NCI-H128 (cell line): ENCODE data around the gene ROBO3.

ENCODE experiments used
- DNase-seq: peaks from one replicate; lab custom pipeline; 2025; ENCODE audit not compliant: unreplicated experiment; lab: John Stamatoyannopoulos, UW

The ROBO3 gene

DNA sequence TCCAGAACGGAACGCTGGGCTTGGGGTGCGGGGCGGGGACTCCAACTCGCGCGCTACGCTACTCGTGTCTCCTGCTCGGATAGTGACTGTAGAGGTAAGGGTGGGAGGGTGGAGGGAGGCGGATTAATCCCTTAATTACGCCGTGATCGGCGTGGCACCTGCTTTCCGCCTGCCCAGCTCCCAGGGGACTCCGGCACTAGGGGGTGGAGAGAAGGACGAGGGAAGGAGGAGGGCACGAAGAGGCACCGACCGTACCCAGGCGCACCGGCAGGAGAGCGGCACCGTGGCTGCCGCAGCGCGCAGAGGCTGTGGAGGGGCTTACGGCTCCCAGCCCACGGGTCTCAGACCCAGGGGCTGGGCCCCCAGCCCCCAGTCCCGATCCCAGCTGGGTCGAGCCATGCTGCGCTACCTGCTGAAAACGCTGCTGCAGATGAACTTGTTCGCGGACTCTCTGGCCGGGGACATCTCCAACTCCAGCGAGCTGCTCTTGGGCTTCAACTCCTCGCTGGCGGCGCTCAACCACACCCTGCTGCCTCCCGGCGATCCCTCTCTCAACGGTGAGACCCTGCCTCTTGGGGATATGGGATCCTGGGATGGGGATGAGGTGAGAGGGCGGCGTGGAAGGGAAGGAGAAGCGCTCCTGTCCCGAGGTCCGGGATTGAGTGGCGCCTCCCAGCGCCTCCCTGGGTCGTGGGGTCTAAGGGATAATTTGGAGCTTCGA lies at the start of gene ROBO3:
Gene ROBO3, plus strand, starts transcription at position 252 of the 721 bp plus-strand sequence. Its CDS starts 146 bp downstream, at position 398.
- DNase-seq: no peak

GRCh38 chr11:124817036-124817435 lies 48.2 kb upstream of the ROBO3 start:
- DNase-seq: no peak

DNA sequence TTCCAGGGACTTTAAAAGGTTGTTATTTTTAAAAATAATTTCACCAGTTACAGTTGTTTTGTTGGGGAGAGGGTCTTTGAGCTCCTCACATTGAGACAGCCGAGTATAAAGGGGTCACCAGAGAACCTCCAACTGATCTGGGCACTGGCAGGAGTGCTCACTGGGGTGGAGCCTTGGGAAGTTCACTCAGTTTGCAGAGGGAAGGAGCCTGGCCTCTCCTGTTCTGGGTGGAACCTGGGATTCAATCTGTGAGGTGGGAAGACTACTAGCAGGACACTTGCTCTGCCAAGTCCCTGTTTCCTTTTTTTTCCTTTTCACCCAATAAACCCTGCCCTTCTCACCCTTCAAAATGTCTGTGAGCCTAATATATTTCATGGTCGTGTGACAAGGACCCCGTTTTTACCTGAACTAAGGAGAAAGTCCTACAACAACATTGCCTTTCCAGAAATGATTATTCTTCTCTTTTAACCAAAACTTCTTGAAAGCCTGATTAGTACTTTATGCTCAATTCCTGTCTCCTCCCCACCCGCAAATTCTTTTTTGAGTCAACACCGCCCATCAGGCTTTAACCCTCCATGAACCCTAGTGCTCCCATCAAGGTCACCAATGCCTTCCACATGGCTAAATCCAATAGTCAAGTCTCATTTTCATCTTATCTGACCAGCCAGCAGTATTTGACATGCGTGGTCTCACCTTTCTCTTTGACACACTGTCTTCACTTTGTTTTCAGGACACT lies 43.1 kb upstream of the ROBO3 start:
- no peak for DNase-seq

GRCh38 chr11:124823512-124824376 lies 41.5 kb upstream of the ROBO3 start:
- DNase-seq: no peak

DNA sequence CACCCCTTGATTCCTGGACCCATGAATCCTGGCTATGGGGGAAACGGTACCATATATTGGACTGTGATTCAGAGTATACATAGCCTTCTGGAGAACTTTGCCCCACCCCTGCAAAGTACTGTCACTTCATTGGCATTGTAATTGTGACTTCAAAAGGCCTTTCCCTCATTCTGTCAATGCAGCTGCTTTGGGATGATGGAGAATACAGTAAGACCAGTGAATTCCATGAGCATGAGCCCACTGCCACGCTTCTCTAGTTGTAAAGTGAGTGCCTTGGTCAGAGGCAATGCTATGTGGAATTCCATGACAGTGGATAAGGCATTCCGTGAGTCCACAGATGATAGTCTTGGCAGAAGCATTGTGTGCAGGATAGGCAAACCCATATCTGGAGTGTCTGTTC lies 39.4 kb upstream of the ROBO3 start:
- no peak for DNase-seq

DNA sequence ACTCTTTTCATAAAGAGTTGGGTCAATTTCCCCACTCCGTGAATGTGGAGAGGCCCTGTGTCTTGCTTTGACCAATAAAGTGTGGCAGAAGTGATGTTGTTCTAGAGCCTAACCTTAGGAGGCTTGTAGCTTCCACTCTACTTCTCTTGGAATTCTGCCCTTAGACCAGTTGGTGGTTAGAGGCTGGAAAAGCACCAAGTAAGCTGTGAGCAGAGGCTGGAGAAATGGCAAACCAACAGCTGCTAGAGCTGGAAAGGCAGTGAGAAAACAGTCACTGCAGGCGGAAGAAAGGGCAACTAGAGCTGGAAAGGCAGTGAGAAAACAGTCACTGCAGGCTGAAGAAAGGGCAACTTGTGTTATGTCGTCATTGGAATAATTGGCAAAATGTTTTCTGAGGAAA lies 35.2 kb upstream of the ROBO3 start:
- DNase-seq: no peak

- no peak for DNase-seq
Measured at GRCh38 chr11:124830749-124831148, 34.5 kb upstream of the ROBO3 start.

DNA sequence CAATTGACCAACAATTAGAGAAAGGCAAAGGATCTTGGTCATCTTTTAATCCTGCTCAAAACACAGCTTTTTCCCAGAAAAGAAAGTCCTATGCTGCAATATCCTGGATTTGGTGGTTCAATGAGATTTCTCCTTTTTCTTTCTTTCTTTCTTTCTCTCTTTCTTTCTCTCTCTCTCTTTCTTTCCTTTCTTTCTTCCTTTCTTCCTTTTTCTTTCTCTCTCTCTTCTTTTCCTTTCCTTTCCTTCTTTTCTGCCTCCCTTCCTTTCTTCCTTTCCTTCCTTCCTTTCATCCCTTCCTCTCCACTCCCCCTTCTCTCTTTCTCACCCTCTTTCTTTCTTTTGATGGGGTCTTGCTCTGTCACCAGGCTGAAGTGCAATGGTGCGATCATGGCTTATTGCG lies 33.3 kb upstream of the ROBO3 start:
- DNase-seq: no peak

DNA sequence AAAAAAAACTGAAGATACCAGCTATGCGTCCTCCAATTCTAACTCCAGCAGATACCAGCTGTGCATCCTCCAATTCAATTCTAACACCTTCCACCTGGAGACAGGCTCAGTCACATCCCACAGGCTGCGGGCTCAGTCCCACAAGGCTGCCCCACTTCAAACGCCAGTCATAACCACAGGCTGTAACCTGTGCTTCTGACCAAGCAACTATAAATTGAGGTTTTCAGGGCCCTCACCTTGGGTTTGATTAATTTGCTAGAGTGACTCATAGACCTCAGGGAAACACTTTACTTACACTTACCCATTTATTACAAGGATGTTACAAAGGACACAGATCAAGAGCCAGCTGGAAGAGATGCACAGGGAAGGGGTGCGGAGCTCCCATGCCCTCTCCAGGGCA lies 32.7 kb upstream of the ROBO3 start:
- no peak for DNase-seq

- no peak for DNase-seq
Measured at GRCh38 chr11:124834526-124835180, 30.6 kb upstream of the ROBO3 start.

GRCh38 chr11:124835918-124836317 lies 29.3 kb upstream of the ROBO3 start:
- no peak for DNase-seq

- no peak for DNase-seq
Measured at GRCh38 chr11:124837491-124837856, 27.8 kb upstream of the ROBO3 start.

DNA sequence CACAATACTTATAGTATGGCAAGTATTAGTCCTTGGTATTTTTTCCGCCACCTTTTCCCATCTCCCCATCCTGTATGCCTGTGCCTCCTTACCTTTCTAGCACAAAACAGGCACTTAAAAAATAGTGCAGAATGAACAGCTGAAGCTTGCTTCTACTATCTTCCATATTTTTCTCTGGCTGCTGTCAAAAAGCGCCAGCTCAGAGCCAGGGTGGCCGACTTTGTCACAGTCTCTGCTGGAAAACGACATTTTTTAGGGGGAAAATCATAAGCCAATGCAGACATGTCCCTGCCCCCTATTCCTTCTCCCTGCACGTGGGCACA lies 26.5 kb upstream of the ROBO3 start:
- no peak for DNase-seq

DNA sequence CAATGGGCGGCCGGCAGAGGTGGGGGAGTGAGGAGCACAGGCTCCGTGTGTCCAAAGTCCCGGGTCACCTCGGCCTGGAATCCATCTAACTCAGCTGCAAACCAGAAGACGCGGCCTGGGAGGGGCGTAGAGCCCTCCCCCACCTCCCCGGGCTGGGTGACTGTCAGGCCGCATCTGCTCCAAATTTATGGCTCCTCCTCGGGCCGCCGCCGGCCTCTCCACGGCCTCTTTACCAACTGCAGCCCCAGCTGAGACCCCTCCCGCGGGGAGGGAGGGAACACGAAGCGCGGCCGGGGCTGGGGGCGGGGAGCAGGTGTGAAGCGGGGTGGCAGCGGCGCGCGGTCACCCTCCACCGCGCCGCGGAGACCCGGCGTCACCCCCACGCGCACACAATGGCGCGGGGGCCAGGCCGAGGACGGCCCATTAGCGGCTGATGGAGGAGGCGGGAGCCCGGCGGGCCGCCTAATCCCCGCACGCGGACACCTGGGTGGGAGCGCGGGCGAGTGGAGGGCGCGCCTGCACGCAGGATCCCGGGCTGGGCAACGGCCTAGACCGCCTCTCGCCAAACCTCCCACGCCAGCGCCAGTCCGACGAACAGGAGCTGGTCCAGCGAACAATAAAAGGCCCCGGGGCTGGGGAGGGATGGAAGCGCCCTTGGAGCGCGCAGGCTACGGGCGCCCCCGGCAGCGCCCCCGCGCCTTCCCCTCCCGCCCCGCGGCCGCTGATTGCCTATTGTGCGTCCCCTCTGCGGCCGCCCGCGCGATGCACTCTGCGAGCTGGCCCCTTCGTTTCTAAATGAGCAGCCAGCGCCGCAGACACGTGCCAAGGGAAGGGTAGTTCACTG lies 25.9 kb upstream of the ROBO3 start:
- DNase-seq: no peak

DNA sequence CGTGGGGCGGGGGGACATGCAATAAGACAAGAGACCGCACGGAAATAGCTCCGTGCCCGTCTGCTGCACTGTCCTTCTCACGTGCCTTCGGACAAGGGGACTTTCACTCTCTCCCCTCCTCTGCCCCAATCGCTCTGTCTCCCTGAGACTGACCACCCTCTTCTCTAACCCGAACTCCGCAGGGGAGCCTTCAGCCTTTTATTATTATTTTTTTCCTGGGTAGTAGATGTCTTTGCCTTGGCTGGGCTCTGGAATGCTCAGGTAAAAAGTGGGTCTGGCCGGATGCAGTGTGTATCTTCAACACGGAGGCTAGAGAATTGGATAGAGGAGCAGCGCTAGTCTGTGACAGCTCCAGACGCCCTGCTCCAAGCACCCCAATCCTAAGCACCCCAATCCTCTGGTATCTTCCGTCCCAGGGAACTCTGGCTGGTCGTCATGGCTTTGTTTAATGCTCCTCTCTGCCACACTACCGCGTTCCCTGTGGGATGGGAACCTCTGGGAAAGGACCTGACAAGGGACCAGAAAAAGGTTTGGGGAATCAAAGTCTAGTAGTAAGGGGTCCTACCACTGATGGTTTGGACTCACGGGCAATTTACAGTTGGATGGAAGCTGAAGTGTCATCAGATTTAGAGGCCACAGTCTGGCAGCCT lies 25.1 kb upstream of the ROBO3 start:
- no peak for DNase-seq

DNA sequence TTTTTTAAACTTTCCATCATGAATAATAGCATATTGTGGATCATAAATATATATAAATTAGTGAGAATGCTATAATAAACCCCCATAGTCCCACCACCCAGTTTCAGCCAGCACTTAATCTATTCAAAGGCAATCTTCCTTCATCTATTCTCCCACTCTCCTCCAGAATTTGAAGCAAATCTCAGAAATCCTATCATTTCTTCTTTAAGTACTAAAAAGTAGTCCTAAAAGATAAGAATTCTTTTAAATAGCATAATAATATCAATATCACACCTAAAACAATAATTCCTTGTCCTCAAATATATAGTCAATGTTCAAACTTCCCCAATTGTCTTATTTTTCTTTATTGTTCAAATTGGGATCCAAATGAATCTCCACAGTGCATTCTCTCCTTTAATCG lies 24.6 kb upstream of the ROBO3 start:
- DNase-seq: no peak

GRCh38 chr11:124841201-124841600 lies 24.0 kb upstream of the ROBO3 start:
- no peak for DNase-seq

- no peak for DNase-seq
Measured at GRCh38 chr11:124841840-124842239, 23.4 kb upstream of the ROBO3 start.

GRCh38 chr11:124842305-124842704 lies 22.9 kb upstream of the ROBO3 start:
- DNase-seq: no peak

DNA sequence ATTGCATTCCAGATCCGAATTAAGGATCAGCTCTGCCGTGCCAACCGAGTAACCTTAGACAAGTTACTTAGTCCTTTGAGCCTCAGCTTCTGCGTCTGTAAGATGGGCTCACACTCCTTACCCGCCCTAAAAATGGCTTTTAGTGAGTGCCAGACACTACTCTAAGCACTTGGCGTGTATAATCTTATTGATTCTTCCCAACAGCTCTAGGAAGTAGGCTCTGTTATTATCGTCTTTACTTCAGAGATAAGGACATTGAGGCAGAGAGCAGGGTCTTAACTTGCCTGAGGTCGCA lies 21.7 kb upstream of the ROBO3 start:
- no peak for DNase-seq
